Panc1 (cell line): Measurements from ENCODE around the gene GALNT18.

Experiments
- TCF7L2 ChIP-seq: IDR thresholded peaks from 2 replicates; pipeline ENCODE4 v1.6.1; 2011; ENCODE audit warnings: mild to moderate bottlenecking, low read depth, low read length, inconsistent platforms
- TF ChIP-seq, protein P1 (sequence below): fragments of 450-650 bp; IDR thresholded peaks from 2 replicates; pipeline ENCODE4 v1.5.1; 2017; ENCODE audit warnings: mild to moderate bottlenecking

DNA sequence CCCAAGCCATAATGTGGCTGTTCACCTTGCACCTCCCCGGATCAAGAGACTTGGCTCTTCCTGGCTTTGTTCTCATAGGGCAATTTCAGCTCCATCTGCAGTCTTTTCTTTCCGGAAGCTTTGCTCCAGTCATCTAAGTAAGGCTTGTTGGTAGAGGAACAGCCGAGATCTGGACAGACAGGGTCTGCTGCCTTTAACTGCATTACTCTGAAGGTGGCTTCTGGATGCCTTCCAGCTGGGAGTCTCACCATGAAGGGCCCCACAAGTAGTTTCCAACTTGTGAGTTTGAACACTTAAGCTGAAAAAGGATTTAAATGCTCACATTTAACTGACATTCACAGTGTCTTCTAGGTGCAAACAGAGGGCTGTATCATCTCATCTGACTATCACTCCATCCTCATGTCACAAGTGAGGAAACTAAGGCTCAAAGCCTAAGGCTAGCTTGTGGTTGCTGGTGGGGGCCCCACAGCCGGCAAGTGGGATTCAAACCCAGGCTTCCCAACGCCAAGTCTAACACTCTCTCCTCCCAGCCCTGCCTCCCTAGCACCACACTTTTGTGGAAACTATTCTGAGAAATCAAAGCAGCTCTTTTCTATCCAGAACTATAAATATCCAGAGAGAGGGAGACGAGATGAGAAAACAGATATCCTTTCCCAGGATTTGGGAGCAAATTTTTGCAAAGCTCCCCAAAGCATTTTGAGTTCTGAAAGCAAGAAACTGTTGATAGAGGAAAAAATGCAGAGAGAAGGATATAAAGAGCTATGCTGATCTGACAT is 58.4 kb downstream of the GALNT18 start:
- TF ChIP-seq, protein P1, sequence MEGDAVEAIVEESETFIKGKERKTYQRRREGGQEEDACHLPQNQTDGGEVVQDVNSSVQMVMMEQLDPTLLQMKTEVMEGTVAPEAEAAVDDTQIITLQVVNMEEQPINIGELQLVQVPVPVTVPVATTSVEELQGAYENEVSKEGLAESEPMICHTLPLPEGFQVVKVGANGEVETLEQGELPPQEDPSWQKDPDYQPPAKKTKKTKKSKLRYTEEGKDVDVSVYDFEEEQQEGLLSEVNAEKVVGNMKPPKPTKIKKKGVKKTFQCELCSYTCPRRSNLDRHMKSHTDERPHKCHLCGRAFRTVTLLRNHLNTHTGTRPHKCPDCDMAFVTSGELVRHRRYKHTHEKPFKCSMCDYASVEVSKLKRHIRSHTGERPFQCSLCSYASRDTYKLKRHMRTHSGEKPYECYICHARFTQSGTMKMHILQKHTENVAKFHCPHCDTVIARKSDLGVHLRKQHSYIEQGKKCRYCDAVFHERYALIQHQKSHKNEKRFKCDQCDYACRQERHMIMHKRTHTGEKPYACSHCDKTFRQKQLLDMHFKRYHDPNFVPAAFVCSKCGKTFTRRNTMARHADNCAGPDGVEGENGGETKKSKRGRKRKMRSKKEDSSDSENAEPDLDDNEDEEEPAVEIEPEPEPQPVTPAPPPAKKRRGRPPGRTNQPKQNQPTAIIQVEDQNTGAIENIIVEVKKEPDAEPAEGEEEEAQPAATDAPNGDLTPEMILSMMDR: no peak
- TF ChIP-seq TCF7L2: no peak
